Measurements from ENCODE around the gene ARHGAP19.

ARHGAP19 gene

GRCh38 chr10:97185326-97186058 is 106.9 kb downstream of the ARHGAP19 start, which contains the start of gene SLIT1:
SLIT1 (minus strand) TSS chr10:97185959; CDS start chr10:97185674, 285 bp downstream.
- Mint-ChIP-seq H3K27me3 (peaks cover 34% of the 10 kb centered on the region), H3K4me3 (peak within 1 kb of the TSS; percentile 63), H3K36me3 (no peaks in the 10 kb centered on the region), H3K27ac (no peak within 1 kb of the TSS), H3K9me3 (ENCODE audit: low read depth) (no peaks in the 10 kb centered on the region), H3K4me1 (ENCODE audit: low read depth) (peaks cover 8% of the 10 kb centered on the region)

GRCh38 chr10:97184971-97185325 is 107.5 kb downstream of the ARHGAP19 start:
- H3K9me3 Mint-ChIP-seq (ENCODE audit: low read depth), result no peaks in the 10 kb centered on the region
- no peaks in the 10 kb centered on the region for H3K36me3 Mint-ChIP-seq
- H3K27ac Mint-ChIP-seq, result no peak overlapping the region
- peaks cover 39% of the 10 kb centered on the region for H3K27me3 Mint-ChIP-seq
- H3K4me3 Mint-ChIP-seq, result peak overlapping the region; percentile 63
- H3K4me1 Mint-ChIP-seq (ENCODE audit: low read depth), result peaks cover 8% of the 10 kb centered on the region

- Mint-ChIP-seq H3K27me3 (peaks cover 35% of the 10 kb centered on the region), H3K27ac (no peak overlapping the region), H3K4me1 (ENCODE audit: low read depth) (peaks cover 8% of the 10 kb centered on the region), H3K9me3 (ENCODE audit: low read depth) (no peaks in the 10 kb centered on the region), H3K4me3 (no peak overlapping the region), H3K36me3 (no peaks in the 10 kb centered on the region)
These were observed 109.1 kb downstream of the ARHGAP19 start for GRCh38 chr10:97183314-97183713.

- H3K36me3 Mint-ChIP-seq, result no peaks in the 10 kb centered on the region
- H3K4me1 Mint-ChIP-seq (ENCODE audit: low read depth), result peaks cover 8% of the 10 kb centered on the region
- H3K27me3 Mint-ChIP-seq, result peaks cover 35% of the 10 kb centered on the region
- H3K27ac Mint-ChIP-seq, result no peak overlapping the region
- no peaks in the 10 kb centered on the region for H3K9me3 Mint-ChIP-seq (ENCODE audit: low read depth)
- H3K4me3 Mint-ChIP-seq, result no peak overlapping the region
These were observed 110.0 kb downstream of the ARHGAP19 start for GRCh38 chr10:97182288-97182990.

- H3K4me1 Mint-ChIP-seq (ENCODE audit: low read depth), result peaks cover 6% of the 10 kb centered on the region
- H3K36me3 Mint-ChIP-seq, result no peaks in the 10 kb centered on the region
- H3K27me3 Mint-ChIP-seq, result peaks cover 28% of the 10 kb centered on the region
- H3K27ac Mint-ChIP-seq, result no peak overlapping the region
- H3K4me3 Mint-ChIP-seq, result no peak overlapping the region
- no peaks in the 10 kb centered on the region for H3K9me3 Mint-ChIP-seq (ENCODE audit: low read depth)
These were observed 111.5 kb downstream of the ARHGAP19 start for GRCh38 chr10:97180986-97181385.

GRCh38 chr10:97180363-97180755 is 112.1 kb downstream of the ARHGAP19 start:
- peaks cover 6% of the 10 kb centered on the region for H3K4me1 Mint-ChIP-seq (ENCODE audit: low read depth)
- no peaks in the 10 kb centered on the region for H3K9me3 Mint-ChIP-seq (ENCODE audit: low read depth)
- peaks cover 28% of the 10 kb centered on the region for H3K27me3 Mint-ChIP-seq
- no peaks in the 10 kb centered on the region for H3K36me3 Mint-ChIP-seq
- no peak overlapping the region for H3K27ac Mint-ChIP-seq
- no peak overlapping the region for H3K4me3 Mint-ChIP-seq

GRCh38 chr10:97179731-97180362 is 112.6 kb downstream of the ARHGAP19 start:
- Mint-ChIP-seq H3K4me3 (no peak overlapping the region), H3K27ac (no peak overlapping the region), H3K27me3 (peaks cover 26% of the 10 kb centered on the region), H3K4me1 (ENCODE audit: low read depth) (peaks cover 4% of the 10 kb centered on the region), H3K9me3 (ENCODE audit: low read depth) (no peaks in the 10 kb centered on the region), H3K36me3 (no peaks in the 10 kb centered on the region)

- H3K9me3 Mint-ChIP-seq (ENCODE audit: low read depth), result no peaks in the 10 kb centered on the region
- H3K4me1 Mint-ChIP-seq (ENCODE audit: low read depth), result peaks cover under 1% of the 10 kb centered on the region
- peaks cover 21% of the 10 kb centered on the region for H3K27me3 Mint-ChIP-seq
- H3K4me3 Mint-ChIP-seq, result no peak overlapping the region
- H3K36me3 Mint-ChIP-seq, result no peaks in the 10 kb centered on the region
- no peak overlapping the region for H3K27ac Mint-ChIP-seq
These were observed 113.1 kb downstream of the ARHGAP19 start for GRCh38 chr10:97179311-97179710.

- Mint-ChIP-seq H3K4me3 (no peak overlapping the region), H3K27ac (no peak overlapping the region)
These were observed 114.4 kb downstream of the ARHGAP19 start for GRCh38 chr10:97178074-97178473.

GRCh38 chr10:97176226-97176625 is 116.2 kb downstream of the ARHGAP19 start:
- H3K27me3 Mint-ChIP-seq, result peaks cover 15% of the 10 kb centered on the region
- H3K36me3 Mint-ChIP-seq, result no peaks in the 10 kb centered on the region
- H3K9me3 Mint-ChIP-seq (ENCODE audit: low read depth), result no peaks in the 10 kb centered on the region
- no peak overlapping the region for H3K4me3 Mint-ChIP-seq
- H3K4me1 Mint-ChIP-seq (ENCODE audit: low read depth), result no peaks in the 10 kb centered on the region
- H3K27ac Mint-ChIP-seq, result no peak overlapping the region

More at GRCh38 chr10:97178074-97178473, 114.4 kb downstream of the ARHGAP19 start:
- Mint-ChIP-seq H3K36me3 (no peaks in the 10 kb centered on the region), H3K27me3 (peaks cover 14% of the 10 kb centered on the region), H3K9me3 (ENCODE audit: low read depth) (no peaks in the 10 kb centered on the region), H3K4me1 (ENCODE audit: low read depth) (no peaks in the 10 kb centered on the region)

- Mint-ChIP-seq H3K9me3 (ENCODE audit: low read depth) (no peaks in the 10 kb centered on the region), H3K4me3 (no peak overlapping the region), H3K27me3 (peaks cover 12% of the 10 kb centered on the region), H3K36me3 (no peaks in the 10 kb centered on the region), H3K27ac (no peak overlapping the region), H3K4me1 (ENCODE audit: low read depth) (no peaks in the 10 kb centered on the region)
These were observed 116.9 kb downstream of the ARHGAP19 start for GRCh38 chr10:97175586-97175985.

GRCh38 chr10:97174941-97175340 is 117.5 kb downstream of the ARHGAP19 start:
- no peaks in the 10 kb centered on the region for H3K4me1 Mint-ChIP-seq (ENCODE audit: low read depth)
- H3K4me3 Mint-ChIP-seq, result no peak overlapping the region
- H3K27ac Mint-ChIP-seq, result no peak overlapping the region
- no peaks in the 10 kb centered on the region for H3K36me3 Mint-ChIP-seq
- no peaks in the 10 kb centered on the region for H3K9me3 Mint-ChIP-seq (ENCODE audit: low read depth)
- H3K27me3 Mint-ChIP-seq, result peaks cover 6% of the 10 kb centered on the region

- Mint-ChIP-seq H3K36me3 (no peaks in the 10 kb centered on the region), H3K4me1 (ENCODE audit: low read depth) (no peaks in the 10 kb centered on the region), H3K27ac (no peak overlapping the region), H3K9me3 (ENCODE audit: low read depth) (no peaks in the 10 kb centered on the region), H3K4me3 (no peak overlapping the region), H3K27me3 (peaks cover 8% of the 10 kb centered on the region)
These were observed 118.1 kb downstream of the ARHGAP19 start for GRCh38 chr10:97174276-97174775.

- Mint-ChIP-seq H3K4me3 (no peak overlapping the region), H3K9me3 (ENCODE audit: low read depth) (no peaks in the 10 kb centered on the region), H3K27ac (no peak overlapping the region), H3K4me1 (ENCODE audit: low read depth) (no peaks in the 10 kb centered on the region), H3K27me3 (peaks cover 4% of the 10 kb centered on the region), H3K36me3 (no peaks in the 10 kb centered on the region)
These were observed 119.4 kb downstream of the ARHGAP19 start for GRCh38 chr10:97173036-97173435.

Measured in activated naive CD8-positive, alpha-beta T cell (primary cell).